Adipocyte (in vitro differentiated cells): ENCODE results near the gene SCN1B.

ENCODE experiments used
- DNase-seq: peaks from one replicate; pipeline ENCODE4 v3.0.0-alpha.2; 2015; ENCODE audit warnings: low read depth
- H3K27me3 ChIP-seq: replicated peaks from 2 replicates; pipeline ENCODE4 v1.7.0; 2013; ENCODE audit warnings: mild to moderate bottlenecking, low read length, moderate library complexity; ENCODE audit not compliant: control insufficient read depth, insufficient read depth
- H3K36me3 ChIP-seq: 2 replicates; pipeline ENCODE4 v1.7.0; 2013; ENCODE audit warnings: low read length, mild to moderate bottlenecking, moderate library complexity; ENCODE audit not compliant: control insufficient read depth, insufficient read depth, severe bottlenecking
- H3K4me1 ChIP-seq: 2 replicates; pipeline ENCODE4 v1.7.0; 2013; ENCODE audit warnings: mild to moderate bottlenecking, low read length, moderate library complexity; ENCODE audit not compliant: control insufficient read depth, insufficient read depth
- H3K4me3 ChIP-seq: 2 replicates; pipeline ENCODE4 v1.7.0; 2013; ENCODE audit warnings: mild to moderate bottlenecking, low read length, moderate library complexity
- H3K9ac ChIP-seq: 2 replicates; pipeline ENCODE4 v1.7.0; 2013; ENCODE audit warnings: mild to moderate bottlenecking, low read length, moderate library complexity
- H3K9me3 ChIP-seq: 2 replicates; pipeline ENCODE4 v1.7.0; 2013; ENCODE audit warnings: mild to moderate bottlenecking, low read length, moderate library complexity; ENCODE audit not compliant: control insufficient read depth

Gene SCN1B

DNA sequence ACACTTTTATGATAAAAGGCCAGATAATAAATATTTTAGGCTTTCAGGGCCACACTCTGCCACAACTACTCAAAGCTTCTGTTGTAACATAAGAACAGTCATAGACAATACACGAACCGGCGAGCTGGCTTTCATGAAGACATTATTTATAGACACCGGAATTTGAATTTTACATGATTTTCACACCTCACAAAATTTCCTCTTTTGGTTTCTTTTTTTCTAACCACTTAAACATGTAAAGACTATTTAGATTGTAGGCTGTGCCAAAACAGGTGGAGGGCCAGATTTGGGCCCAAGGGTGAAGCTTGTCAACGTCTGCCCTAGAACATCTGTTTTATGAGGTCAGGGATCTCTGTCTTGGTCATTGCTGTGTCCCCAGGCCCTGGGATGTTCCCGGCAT is 55.7 kb downstream of the SCN1B start:
- no peaks in the 10 kb centered on the region for H3K9me3 ChIP-seq
- DNase-seq, result no peak
- H3K4me1 ChIP-seq, result peaks cover 7% of the 10 kb centered on the region
- H3K4me3 ChIP-seq, result no peak overlapping the region
- H3K27me3 ChIP-seq, result peaks cover 19% of the 10 kb centered on the region
- no peak overlapping the region for H3K9ac ChIP-seq
- no peaks in the 10 kb centered on the region for H3K36me3 ChIP-seq

DNA sequence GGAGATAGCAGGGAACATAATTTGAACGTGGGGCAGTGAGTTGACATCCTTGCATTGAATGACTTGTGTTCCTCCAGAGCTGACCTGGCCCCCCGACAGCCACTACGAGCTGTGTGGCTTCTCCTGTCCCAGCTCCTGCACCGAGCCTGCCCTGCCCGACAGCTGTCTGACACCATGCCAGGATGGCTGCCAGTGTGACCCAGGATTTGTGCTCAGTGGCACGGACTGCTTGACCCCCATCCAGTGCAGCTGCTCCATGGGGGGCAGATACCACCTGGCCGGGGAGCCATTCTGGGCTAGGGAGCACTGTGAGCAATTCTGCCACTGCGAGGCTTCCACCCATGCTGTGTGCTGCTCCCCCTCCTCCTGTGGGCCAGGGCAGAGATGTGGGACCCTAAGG is 56.2 kb downstream of the SCN1B start:
- H3K36me3 ChIP-seq, result no peaks in the 10 kb centered on the region

DNA sequence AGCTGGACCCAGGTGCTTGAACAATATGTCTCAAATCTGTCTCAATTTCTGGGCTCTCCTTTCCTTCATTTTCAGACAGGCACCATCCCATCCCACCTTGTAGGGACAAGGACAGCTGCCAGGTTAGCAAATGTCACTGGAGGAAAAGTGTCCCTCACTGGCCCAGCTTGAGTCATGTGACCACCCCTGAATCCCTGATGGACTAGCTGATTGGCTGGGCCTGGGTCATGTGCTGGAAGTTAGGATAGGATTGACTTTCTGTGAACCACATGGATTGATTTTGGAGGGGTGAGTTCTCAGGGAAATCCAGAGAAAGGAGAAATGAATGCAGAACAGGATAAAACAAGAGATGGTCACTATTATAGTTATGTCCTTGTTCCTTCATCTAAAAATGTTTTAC is 57.1 kb downstream of the SCN1B start:
- H3K4me1 ChIP-seq, result peaks cover 4% of the 10 kb centered on the region
- no peak overlapping the region for H3K9ac ChIP-seq
- no peaks in the 10 kb centered on the region for H3K9me3 ChIP-seq
- H3K27me3 ChIP-seq, result peaks cover 19% of the 10 kb centered on the region
- H3K36me3 ChIP-seq, result no peaks in the 10 kb centered on the region
- DNase-seq, result no peak
- H3K4me3 ChIP-seq, result no peak overlapping the region

More for the DNA sequence above, 56.2 kb downstream of the SCN1B start:
- Histone ChIP-seq H3K4me3 (no peak overlapping the region), H3K9me3 (no peaks in the 10 kb centered on the region), H3K27me3 (peaks cover 22% of the 10 kb centered on the region), H3K9ac (no peak overlapping the region), H3K4me1 (peaks cover 4% of the 10 kb centered on the region)
- DNase-seq, result no peak

DNA sequence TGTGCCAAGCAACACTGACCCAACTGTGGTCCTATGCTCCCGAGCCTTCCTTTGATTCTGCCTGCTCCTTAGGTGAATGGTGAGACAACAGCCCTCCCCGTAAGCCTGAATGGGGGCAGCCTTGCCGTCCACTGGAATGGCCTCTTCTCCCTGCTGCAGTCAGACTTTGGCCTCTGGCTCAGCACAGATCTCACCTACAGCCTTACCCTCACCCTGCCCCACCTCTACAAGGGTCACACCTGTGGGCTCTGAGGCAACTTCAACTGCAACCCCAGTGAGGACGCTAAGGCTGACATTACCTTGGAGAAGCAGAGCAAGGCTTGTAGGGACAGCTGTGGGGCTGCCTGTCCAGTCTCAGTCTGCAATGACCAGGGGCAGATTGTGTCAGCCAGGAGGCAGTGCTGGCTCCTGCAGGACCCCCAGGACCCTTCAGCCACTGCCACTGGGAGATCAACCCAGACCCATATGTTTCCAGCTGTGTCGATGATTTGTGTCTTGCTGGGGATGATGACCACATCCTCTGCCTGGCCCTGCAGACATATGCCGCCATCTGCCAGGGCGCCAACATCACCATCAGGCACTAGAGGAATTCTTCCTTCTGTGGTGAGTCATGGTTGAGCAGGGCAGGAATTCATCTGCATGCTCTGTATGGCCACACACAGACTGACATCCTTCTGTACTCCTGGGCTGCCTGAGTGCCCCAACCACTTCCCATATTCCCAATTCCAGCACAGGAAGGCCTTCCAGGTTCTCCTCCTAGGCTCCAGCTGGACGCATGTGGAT is 58.1 kb downstream of the SCN1B start:
- H3K36me3 ChIP-seq, result no peaks in the 10 kb centered on the region

DNA sequence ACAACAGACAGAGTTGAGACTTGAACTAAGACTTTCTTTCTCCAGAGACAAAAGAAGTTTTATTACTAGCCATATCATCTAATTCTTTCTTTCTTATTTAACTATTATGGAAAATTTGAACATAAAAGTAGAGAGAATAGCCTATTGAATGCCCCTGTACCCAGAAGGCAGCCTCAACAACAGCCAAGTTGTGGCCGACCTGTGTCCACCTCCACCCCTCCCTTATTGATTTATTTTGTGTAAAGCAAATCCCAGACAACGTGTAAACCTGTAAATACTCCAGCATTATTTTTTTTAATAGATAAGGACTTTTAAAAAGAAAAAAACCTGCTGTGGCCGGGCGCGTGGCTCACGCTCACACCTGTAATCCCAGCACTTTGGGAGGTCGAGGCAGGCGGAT is 59.3 kb downstream of the SCN1B start:
- no peak for DNase-seq
- H3K9me3 ChIP-seq, result no peaks in the 10 kb centered on the region
- H3K4me3 ChIP-seq, result no peak overlapping the region
- no peak overlapping the region for H3K9ac ChIP-seq
- H3K36me3 ChIP-seq, result no peaks in the 10 kb centered on the region
- H3K4me1 ChIP-seq, result peaks cover 4% of the 10 kb centered on the region
- H3K27me3 ChIP-seq, result peaks cover 5% of the 10 kb centered on the region

More for the DNA sequence above, 58.1 kb downstream of the SCN1B start:
- no peak overlapping the region for H3K4me3 ChIP-seq
- no peaks in the 10 kb centered on the region for H3K9me3 ChIP-seq
- DNase-seq, result peak; percentile 76
- no peak overlapping the region for H3K9ac ChIP-seq
- peaks cover 4% of the 10 kb centered on the region for H3K4me1 ChIP-seq
- H3K27me3 ChIP-seq, result peaks cover 12% of the 10 kb centered on the region
